ENCODE results near the gene PARVG.

PARVG gene

DNA sequence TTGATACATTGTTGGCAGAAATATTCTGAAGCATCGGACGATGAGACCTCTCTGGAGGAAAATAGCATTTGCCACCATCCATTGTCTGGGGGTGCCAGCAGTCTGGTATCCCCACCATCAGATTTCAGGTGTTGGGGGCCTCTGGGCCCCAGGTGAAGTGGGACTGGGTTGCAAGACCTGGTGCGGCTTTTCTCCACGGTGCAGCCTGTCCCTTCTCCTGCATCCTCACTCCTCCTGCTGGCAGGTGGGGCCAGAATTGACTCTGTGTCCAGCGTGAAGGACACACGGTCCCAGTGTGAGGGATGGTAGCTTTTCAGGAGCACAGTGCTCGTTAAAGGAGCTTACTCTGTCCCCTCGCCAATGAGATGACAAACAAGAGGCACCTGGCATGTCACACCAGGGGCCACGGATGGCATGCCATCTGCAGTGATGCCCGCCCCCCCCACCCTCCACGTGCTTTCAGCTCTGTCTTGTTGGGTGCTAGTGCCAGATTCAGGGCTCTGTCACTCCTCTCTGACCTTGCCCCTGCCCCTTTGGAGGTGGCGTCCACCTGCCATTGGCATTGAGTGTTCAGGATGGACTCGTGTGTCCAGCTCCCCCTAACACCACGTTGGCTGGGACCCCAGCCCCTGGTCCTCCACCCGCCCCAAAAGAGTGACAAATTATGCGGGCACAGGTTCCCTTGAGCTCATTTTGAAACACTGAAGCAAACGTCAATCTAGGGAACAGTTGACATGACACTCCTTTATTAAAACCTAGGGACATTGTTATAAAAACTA lies 62.4 kb downstream of the PARVG start:
- no peak for DNase-seq

DNA sequence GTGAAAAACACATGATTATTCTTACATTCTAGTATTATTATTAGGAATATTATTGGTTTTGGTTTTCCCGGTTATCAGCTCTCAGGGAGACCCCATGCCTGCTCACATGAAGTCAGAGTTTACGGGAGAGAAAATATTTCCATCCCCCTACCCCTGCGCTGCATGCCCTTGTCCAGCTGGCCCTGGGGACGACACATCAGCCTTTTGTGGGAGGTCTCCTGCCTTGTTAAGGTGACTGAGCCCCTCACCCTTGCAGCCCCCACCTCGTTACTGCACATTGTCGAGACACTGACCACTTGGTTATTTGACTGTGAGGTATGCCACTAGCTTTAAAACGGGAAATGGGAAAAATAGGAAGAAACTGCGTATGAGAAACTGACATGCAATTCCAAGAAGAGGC lies 63.0 kb downstream of the PARVG start:
- no peak for DNase-seq

DNA sequence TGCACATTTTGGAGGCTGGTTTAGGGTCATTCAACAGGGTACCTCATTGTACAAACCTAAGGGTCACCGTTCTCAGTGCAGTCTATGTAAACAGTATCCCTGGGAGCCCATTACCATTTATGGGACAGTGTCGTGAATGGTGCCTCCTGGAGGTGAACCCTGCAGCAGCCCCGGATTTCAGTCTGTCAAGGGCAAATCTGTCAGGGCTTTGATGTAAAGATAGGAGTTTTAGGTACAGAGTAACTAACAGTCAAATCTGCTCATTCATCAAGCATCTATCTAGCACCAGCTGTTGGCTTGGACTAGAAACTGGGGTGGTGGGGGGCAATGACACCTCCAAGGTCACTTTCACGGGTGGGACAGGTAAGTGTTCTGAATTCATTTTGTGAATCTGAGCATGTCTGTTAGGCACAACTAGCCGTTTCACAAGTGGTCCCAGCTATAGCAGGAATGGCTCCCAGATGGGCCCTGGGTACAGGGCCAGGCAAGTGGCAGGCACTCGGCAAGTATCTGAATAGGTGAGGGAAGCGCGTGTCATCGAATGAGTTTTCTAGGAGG lies 63.6 kb downstream of the PARVG start:
- DNase-seq = no peak

DNA sequence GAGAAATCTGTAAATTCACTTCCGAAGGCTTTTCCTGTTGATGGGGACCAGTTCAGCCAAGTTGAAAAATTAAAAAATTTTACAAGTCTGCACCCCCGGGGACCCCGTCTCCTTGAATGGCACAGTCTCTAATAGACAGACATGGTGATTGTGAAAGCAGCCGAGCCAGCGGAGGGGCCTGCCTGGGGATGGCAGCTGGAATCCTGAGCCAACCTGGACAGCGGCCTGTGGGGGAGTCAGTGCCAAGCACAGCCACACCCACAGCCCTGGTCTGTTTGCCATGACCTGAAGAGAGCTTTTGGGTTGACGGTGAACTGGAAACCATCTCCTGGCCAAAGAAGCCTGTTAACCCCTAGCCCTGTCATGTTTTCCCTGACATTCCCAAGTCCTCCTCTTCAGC lies 64.7 kb downstream of the PARVG start:
- no peak for DNase-seq

DNA sequence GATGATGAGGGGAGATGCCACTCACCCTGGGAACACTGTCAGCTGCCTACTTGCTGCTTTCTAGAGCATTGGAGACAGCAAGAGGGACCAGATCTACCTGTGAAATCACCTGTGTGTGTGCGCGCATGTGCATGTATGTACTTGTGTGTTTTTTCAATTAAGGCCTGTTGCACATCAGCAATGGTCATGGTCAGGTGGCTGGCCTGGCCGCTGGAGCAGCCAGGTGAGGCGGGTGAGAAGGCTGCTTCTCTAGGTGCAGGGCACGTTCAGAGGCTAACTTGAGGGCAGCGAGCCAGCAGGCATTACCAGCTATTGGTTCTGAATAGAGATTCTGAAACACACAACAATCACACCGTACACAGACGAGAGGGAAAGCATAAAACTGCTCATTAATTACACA lies 65.1 kb downstream of the PARVG start:
- no peak for DNase-seq

DNA sequence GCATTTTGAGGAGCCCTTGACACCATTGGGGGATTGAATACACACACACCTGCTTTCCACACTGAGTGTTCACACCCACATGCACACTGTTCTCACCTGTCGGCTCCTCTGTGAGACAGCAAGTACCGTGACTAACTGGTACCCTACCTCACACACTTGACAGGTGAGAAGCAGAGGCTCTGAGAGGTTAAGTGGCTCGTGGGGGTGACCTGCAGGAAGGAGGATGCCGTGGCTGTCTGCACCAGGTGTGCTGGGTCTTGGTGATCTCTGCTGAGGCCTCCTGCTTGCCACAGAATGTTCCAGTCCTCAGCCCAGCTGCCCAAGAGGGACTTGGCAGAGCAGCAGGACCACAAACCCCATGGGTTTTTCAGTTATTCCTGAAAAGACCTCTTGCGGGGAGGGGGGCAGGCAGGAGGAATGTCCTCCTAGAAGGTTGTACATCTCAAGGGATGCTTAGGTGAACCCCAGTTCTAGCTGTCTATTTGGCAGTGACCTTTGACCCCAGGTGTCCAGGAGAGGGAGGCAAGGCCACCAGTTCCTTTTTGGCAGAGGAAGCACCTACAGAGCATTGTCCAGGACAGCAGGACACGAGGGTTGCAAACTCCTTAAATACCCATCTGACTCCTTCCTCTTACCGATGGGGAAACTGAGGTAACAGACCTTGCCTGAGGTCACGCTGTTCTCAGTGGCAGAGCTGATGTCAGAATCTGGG lies 66.0 kb downstream of the PARVG start:
- no peak for DNase-seq

DNA sequence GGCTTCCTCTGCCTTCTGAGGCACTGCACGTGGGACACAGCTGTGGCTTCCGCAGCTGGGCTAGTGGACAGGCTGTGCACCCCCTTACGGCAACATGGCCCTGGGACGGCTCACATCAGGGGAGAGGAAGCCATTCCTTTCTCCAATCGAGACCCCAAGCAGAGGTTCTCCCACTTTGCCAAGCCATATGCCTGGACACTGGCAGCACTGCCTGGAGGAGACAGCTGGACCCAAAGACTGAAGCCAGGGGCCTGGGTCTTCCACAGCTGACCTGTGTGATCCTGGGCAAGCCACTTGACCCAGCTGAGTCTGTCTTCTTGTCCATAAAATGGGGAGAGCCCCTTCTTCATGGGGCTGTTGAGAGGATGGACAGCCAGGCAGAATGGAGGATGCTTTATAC lies 66.6 kb downstream of the PARVG start:
- no peak for DNase-seq

DNA sequence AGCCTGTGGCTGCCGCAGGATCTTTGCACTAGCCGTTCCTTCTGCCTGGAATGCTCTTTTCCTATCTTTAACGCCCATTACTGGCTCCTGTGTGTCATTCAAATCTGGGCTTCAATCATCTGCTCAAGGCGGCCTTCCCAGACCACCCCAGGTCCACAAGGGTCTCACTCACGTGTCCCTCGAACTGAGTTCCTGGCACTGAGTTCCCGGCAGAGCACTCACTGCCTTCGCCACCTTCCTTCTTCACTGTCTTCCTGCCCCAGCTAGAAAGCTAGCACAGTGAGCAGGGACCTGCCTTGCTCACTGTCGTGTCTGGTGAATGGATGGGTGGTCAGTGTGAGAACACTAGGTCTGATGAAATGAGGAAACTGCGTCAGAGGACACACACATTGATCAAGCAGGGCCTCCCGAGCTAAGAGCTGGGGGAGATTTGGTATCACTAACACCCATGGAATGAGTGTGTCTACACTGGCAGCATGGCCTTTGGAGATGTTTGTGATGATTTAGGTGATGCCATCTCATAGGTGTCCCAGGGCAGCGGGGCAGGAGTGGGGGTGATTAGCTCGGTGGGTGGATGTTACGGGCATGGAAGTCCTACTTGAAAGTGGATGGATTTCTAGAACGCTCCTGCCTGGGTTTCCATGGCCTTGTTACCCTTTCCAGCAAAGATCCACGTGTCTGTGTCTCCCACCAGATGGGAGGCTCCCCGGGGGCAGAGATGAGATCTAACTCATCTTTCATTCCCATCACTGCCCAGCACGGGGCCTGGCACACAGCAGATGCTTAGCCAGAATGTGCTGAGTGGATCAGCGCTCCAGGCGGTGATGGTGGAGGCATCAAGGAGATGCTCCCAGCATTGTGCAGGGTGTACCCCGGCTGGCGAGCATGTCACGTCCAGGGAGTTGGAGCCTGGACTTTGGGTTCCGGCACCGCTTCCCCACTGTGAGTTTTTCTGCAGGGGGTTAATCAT lies 67.5 kb downstream of the PARVG start:
- DNase-seq = no peak

DNA sequence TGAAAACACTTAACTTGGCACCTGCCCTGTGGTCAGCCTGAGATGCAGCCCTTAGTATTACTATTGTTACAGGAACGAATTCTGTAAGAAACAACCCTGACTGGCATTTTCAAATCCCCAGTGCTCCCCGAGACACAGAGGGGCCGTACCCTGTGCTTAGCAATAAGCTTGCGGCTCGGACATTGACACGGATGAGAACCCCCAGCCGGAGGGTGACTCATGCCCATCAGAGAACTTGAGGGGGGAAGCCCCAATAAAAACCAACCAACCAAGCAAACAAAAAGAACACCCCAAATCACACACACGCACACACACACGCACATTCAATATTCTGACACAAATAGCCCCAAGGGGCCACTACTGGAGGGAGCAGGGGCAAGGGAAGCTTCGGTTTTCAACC lies 68.2 kb downstream of the PARVG start:
- DNase-seq = no peak

DNA sequence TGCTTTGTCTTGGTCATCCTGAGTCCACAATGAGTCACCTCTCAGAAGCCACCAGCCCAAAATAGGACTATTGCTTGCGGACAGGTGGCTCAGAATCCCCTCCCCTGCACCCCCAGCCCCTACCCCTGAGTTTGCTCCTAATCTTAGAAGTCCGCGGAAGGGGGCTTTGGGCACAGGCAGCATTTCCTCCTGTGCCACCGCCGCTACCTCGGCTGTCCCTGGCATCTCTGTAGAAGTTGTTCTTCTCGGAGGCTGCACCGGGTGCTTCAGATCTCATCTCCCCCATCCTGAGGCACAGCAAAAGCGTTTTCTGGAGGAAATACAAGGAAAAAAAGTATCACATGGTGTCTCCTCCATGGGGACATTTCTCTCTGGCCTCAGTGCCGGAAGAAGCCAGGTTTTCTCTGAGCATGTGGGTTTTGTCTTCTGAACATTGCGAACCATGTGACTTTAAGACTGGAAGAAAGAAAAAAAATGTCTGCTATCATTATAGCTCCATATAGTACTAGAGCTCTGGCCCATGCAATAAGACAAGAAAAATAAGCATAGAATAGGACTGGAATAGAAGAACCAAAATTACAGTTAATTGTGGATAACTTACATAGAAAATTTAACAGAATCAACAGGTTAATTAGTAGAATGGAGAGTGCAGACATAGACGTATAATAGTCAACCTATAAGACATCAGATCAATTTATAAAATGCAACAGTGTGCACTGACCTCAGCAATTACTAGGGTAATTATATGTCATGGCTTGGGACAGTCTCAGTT lies 68.8 kb downstream of the PARVG start:
- no peak for DNase-seq

DNA sequence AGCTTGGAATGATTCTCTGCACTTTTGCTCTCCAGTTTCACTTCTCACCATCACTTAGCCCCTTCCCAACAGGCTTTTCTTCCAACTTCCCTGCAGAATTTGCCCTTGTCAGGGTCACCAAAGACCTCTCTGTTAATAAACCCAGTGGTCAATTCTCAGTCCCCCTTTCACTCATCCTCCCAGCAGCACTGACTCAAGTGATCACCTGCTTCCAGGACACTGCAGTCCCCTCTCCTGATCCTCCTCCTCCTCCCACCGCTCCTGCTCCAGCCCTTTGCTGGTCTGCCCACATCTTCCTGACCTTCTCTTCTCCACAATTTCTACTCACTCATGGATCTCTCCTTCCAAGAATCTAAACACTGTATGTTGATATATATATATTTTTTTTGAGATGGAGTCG lies 74.1 kb downstream of the PARVG start:
- DNase-seq = no peak

DNA sequence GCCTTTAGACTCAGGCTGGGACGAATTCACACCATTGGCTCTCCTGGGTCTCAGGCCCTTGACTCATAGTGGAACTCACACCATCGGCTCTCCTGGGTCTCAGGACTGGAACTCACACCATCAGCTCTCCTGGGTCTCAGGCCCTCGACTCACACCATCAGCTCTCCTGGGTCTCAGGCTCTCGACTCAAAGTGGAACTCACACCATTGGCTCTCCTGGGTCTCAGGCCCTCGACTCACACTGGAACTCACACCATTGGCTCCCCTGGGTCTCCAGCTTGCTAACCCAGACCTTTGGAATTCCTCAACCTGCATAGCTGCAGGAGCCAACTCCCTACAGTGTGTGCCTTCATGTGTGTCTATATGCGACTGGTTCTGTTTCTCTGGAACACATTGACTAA lies 75.4 kb downstream of the PARVG start:
- no peak for DNase-seq

DNA sequence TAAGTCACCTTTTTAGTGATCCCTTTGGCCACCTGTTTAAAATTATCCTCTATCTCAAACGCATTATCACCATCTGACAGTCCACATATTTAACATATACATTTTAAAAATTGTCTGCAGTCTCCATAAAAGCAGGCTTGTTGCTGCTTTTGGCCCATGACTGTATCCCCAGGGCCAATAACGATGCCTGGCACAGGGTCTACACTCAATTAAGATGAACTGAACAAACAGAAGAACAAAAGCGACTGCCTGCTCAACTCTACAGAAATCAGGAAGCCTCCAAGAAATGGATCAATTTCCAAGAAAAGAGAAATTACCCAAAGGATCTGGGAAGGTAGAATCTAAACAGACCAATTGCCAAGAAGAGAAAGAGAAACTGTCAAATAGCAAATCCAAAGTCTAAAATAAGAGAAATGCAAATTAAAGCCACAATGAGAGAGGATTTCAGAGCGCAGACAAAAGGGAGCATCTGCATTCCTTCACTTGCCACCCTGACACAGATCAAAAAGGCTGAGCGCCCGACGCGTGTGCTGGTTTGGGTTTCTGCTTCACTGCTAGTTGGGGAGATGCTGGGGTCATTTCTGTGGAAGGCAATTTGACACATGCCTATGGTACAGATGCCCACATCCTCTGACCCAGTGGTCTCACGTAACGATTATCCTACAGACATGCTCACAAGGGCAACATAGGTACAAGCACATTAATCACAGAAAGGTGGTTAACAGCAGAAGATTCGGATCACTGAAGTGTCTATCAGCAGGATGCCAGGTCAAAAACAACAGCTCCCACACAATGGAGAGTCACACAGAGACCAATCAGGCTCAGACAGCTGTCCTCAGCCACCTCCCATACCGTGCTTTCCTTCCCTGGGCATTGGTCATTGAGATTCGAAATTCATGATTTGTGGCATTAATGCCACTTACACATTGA lies 76.1 kb downstream of the PARVG start:
- DNase-seq = no peak

Data from anterior cingulate cortex (tissue), 58 donors.